ENCODE data around the gene C16orf90. TPM values are rescaled to one million over a fixed set of nuclear protein-coding genes. Genes with fewer than 3 reads are reported as not detected.
A peak's percentile ranks its signal among the peaks of the same experiment; 100 is the strongest.

The C16orf90 gene
- total RNA-seq, 4 donors from 2014 or later: not detected

DNA sequence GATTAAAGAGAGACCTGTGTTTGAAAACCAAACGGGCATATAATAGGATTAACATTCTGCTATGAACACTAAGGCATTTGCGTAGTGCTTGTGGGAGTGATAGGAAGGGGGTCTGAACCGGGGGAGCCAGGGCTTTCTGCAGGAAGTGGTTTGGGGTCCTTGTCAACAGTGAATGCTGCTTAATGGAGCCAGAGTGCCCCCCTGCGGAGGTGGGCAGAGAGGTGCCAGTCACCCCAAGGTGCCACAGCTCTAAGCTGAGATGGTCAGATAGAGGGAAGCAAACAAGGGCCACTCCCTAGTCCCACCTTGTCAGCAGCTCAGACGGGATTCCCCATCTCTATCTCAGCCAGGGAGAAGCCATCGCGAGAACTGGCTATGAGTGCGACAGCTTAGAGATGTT lies 34.1 kb downstream of the C16orf90 start:
- WGBS, 2 donors (ENCODE audit: low coverage in 1 of 2): 64 to 67% methylated on average over 4 to 8 of the region's 8 CpGs
- Histone ChIP-seq H3K36me3 (peaks cover 0 to 9% of the 10 kb centered on the region in 2 donors), H3K4me3 (no peak overlapping the region), H3K9me3 (no peaks in the 10 kb centered on the region), H3K27me3 (no peaks in the 10 kb centered on the region), H3K4me1 (peaks cover 2 to 87% (median 34%) of the 10 kb centered on the region in 3 donors), H3K27ac (no peak overlapping the region)
- no peak for TF ChIP-seq POLR2A (IDR thresholded peaks at IDR 0.05)
- TF ChIP-seq POLR2AphosphoS5 (IDR thresholded peaks at IDR 0.05): no peak
- TF ChIP-seq EP300 (IDR thresholded peaks at IDR 0.05): no peak
- TF ChIP-seq, protein P1, sequence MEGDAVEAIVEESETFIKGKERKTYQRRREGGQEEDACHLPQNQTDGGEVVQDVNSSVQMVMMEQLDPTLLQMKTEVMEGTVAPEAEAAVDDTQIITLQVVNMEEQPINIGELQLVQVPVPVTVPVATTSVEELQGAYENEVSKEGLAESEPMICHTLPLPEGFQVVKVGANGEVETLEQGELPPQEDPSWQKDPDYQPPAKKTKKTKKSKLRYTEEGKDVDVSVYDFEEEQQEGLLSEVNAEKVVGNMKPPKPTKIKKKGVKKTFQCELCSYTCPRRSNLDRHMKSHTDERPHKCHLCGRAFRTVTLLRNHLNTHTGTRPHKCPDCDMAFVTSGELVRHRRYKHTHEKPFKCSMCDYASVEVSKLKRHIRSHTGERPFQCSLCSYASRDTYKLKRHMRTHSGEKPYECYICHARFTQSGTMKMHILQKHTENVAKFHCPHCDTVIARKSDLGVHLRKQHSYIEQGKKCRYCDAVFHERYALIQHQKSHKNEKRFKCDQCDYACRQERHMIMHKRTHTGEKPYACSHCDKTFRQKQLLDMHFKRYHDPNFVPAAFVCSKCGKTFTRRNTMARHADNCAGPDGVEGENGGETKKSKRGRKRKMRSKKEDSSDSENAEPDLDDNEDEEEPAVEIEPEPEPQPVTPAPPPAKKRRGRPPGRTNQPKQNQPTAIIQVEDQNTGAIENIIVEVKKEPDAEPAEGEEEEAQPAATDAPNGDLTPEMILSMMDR (IDR thresholded peaks at IDR 0.05): no peak
- ATAC-seq: no peak

DNA sequence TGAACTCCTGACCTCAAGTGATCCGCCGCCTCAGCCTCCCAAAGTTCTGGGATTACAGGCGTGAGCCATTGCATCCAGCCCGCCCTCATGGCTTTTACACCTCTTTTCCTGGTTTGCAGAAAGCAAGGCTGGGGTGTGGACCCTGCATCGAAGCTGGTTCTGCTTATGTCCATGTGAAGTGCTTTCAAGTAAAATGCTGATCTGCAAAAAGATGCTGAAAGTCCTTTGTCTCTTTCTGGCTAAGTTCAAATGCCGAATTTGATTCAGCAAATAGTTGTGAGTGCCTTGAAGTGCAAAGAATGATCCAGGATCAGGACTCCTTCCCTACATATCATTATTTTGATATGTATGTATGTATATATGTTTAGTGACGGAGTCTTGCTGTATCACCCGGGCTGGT lies 34.7 kb downstream of the C16orf90 start:
- Histone ChIP-seq H3K9me3 (no peaks in the 10 kb centered on the region), H3K27ac (peak overlapping the region in 1 of 4 donors; percentile 9), H3K27me3 (no peaks in the 10 kb centered on the region), H3K36me3 (peaks cover 0 to 3% of the 10 kb centered on the region in 2 donors), H3K4me1 (peaks cover 2 to 87% (median 34%) of the 10 kb centered on the region in 3 donors), H3K4me3 (no peak overlapping the region)
- 74 to 82% methylated on average over 3 to 7 of the region's 8 CpGs for WGBS, 2 donors (ENCODE audit: low coverage in 1 of 2)
- no peak for ATAC-seq
- TF ChIP-seq POLR2AphosphoS5 (IDR thresholded peaks at IDR 0.05) (no peak), POLR2A (IDR thresholded peaks at IDR 0.05) (no peak), EP300 (IDR thresholded peaks at IDR 0.05) (no peak)
- TF ChIP-seq, protein P1 (IDR thresholded peaks at IDR 0.05): no peak

DNA sequence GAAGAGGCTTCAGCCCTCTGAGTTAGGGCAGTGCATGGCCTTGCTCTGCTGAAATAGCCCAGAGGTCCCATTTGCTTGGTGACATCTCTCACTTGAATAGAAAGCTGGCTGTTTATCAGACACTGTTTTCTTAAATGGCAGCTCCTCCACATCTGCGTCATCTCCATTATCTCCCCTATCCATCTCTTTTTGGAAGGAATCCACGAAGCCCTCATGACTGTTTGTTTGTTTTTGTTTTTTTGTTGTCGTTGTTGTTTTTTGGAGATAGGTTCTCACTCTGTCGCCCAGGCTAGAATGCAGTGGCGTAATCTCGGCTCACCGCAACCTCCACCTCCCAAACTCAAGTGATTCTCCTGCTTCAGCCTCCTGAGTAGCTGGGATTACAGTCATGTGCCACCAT lies 35.2 kb downstream of the C16orf90 start:
- TF ChIP-seq EP300 (IDR thresholded peaks at IDR 0.05) (no peak), POLR2A (IDR thresholded peaks at IDR 0.05) (no peak), POLR2AphosphoS5 (IDR thresholded peaks at IDR 0.05) (no peak)
- TF ChIP-seq, protein P1 (IDR thresholded peaks at IDR 0.05): no peak
- 59 to 76% methylated on average over 4 to 7 of the region's 7 CpGs for WGBS, 2 donors (ENCODE audit: low coverage in 1 of 2)

DNA sequence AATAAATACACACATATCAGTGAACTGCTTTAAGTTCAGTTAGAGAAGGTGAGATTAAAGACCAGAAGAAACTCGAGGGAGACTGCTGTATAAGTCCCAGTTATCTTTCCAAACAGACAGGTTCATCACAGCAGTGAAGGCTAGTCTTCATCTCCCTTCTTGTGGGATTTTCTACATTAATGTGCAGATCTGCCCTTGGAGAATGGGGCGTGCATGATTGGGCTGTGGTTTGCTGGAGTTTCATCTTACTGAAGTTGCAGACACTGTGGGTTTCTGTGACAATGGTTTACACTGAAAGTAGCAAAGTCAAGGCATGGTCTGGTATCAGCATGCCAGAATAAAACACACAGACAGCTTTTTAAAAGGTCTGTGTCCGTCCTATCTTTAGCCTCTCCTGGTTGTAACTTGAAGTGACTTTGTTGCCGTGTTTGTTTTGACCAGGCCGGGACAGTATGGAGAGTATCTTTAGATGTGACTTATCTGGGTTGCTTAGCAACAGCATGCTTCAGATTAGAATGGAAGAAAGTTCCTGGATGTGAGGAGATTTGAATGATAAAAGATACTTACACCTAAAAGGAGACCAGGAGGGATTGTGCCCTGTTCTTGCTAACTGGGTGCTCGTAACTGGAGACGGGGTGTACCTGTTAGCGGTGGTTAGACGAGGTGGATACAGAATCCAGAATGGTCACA lies 35.7 kb downstream of the C16orf90 start:
- peak overlapping the region in 3 of 4 donors; percentile 97 for H3K27ac ChIP-seq
- TF ChIP-seq POLR2A (IDR thresholded peaks at IDR 0.05) (no peak), EP300 (IDR thresholded peaks at IDR 0.05) (no peak), POLR2AphosphoS5 (IDR thresholded peaks at IDR 0.05) (no peak)
- TF ChIP-seq, protein P1 (IDR thresholded peaks at IDR 0.05): no peak
- no peak for ATAC-seq

More for the DNA sequence above, 35.2 kb downstream of the C16orf90 start:
- H3K36me3 ChIP-seq: no peaks in the 10 kb centered on the region
- H3K27ac ChIP-seq: peak overlapping the region in 1 of 4 donors; percentile 9
- H3K27me3 ChIP-seq: no peaks in the 10 kb centered on the region
- ATAC-seq: no peak
- H3K4me1 ChIP-seq: peaks cover 2 to 83% (median 34%) of the 10 kb centered on the region in 3 donors
- no peaks in the 10 kb centered on the region for H3K9me3 ChIP-seq
- H3K4me3 ChIP-seq: no peak overlapping the region

DNA sequence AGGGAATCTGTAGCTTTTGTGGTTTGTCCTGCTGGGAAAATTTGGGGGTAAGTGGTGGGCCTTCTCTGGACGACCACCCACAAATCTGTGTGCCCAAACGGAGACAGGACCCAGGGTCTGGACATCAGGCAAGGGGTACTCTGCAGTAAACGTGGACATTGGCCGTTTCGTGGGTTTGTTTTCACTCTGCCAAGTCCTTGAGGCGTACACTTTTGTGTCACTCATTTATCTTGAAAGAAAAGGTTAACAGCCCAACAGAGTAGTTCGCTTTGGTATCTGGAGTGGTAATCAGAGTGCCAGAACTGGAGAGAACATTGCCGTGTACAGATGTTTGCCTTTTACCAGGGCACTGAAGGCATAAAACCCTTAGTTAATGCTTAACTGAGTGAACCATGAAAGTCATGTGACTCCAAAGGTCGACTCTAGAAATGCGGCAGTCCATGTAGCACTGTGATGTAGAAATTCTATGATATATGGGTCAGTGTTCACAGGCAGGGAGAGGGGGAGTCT lies 36.4 kb downstream of the C16orf90 start:
- H3K27me3 ChIP-seq: no peaks in the 10 kb centered on the region
- H3K9me3 ChIP-seq: no peaks in the 10 kb centered on the region
- no peaks in the 10 kb centered on the region for H3K36me3 ChIP-seq
- TF ChIP-seq, protein P1 (IDR thresholded peaks at IDR 0.05): no peak
- peak; percentile 33 for TF ChIP-seq POLR2AphosphoS5 (IDR thresholded peaks at IDR 0.05)
- TF ChIP-seq POLR2A (IDR thresholded peaks at IDR 0.05): no peak
- ATAC-seq: no peak
- H3K4me1 ChIP-seq: peaks cover 2 to 72% (median 27%) of the 10 kb centered on the region in 3 donors
- H3K4me3 ChIP-seq: peak overlapping the region; percentile 81 to 90
- peak overlapping the region; percentile 84 to 97 (median 97) for H3K27ac ChIP-seq
- WGBS, 2 donors (ENCODE audit: low coverage in 1 of 2): 7 to 8% methylated on average over 6 to 7 of the region's 10 CpGs

More for the DNA sequence above, 35.7 kb downstream of the C16orf90 start:
- Histone ChIP-seq H3K9me3 (no peaks in the 10 kb centered on the region), H3K27me3 (no peaks in the 10 kb centered on the region), H3K4me1 (peaks cover 2 to 78% (median 32%) of the 10 kb centered on the region in 3 donors), H3K36me3 (no peaks in the 10 kb centered on the region), H3K4me3 (peak overlapping the region in 1 of 2 donors; percentile 90)
- WGBS, 2 donors (ENCODE audit: low coverage in 1 of 2): 48 to 55% methylated on average over 7 to 9 of the region's 9 CpGs
